Measurements from ENCODE around the gene ITPRIP. TPM values are rescaled to one million over a fixed set of nuclear protein-coding genes. Genes with fewer than 3 reads are reported as not detected.

The ITPRIP gene
- total RNA-seq, 1 donor from 2014 or later: 51.0 TPM

- no peaks in the 10 kb centered on the region for H3K9me3 ChIP-seq
- no peak for TF ChIP-seq CTCF (IDR thresholded peaks at IDR 0.05)
- DNase-seq (ENCODE audit: low spot score in 2 of 2): no peak
- H3K4me1 ChIP-seq: peaks cover 0 to 21% of the 10 kb centered on the region in 2 donors
- H3K36me3 ChIP-seq: peaks cover 20 to 52% of the 10 kb centered on the region in 2 donors
- peak overlapping the region; percentile 53 to 60 for H3K27ac ChIP-seq
- H3K27me3 ChIP-seq: no peaks in the 10 kb centered on the region
- H3K4me3 ChIP-seq: no peak overlapping the region
- intact Hi-C loops (cut with DNase I): loop anchor here (10.0 kb wide), 1 partner anchor 355 kb away; no protein-coding TSS in a partner anchor
Observed at GRCh38 chr10:104259999-104260774, 78.1 kb downstream of the ITPRIP start.

Other genes with a start within 250 kb of the ITPRIP start
- 0.32 TPM for gene SFR1, start 216.3 kb downstream of the ITPRIP start, total RNA-seq
- gene CFAP43, start 106.1 kb downstream of the ITPRIP start, total RNA-seq: 0.96 TPM
- gene GSTO1, start 83.6 kb downstream of the ITPRIP start, total RNA-seq: 62.2 TPM
- gene GSTO2, start 69.3 kb downstream of the ITPRIP start, total RNA-seq: not detected
- gene CFAP58, start 15.4 kb upstream of the ITPRIP start, total RNA-seq: not detected